ENCODE results near the gene NEK6.
A peak's percentile ranks its signal among the peaks of the same experiment; 100 is the strongest.

Gene NEK6

GRCh38 chr9:124296796-124297550, 39.2 kb downstream of the NEK6 start:
- DNase-seq (ENCODE audit: low spot score): no peak

DNA sequence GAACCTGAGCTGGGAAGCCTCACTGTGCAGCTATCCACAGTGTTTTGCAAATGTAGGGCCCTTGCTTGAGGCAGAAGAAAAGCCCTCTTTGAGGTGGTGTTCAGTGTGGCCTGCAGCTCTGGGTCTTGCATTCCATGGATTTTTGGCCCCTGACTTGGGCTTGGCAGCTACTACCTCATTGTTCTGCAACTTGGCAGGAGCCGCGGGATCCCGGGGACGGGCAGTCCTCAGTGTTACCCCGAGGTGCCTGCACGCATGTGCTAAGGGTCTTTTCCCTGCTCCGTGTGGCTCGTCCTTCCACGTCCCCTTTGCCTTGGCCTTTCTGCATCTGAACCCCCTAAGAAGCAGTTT, 39.8 kb downstream of the NEK6 start:
- DNase-seq (ENCODE audit: low spot score): no peak

DNA sequence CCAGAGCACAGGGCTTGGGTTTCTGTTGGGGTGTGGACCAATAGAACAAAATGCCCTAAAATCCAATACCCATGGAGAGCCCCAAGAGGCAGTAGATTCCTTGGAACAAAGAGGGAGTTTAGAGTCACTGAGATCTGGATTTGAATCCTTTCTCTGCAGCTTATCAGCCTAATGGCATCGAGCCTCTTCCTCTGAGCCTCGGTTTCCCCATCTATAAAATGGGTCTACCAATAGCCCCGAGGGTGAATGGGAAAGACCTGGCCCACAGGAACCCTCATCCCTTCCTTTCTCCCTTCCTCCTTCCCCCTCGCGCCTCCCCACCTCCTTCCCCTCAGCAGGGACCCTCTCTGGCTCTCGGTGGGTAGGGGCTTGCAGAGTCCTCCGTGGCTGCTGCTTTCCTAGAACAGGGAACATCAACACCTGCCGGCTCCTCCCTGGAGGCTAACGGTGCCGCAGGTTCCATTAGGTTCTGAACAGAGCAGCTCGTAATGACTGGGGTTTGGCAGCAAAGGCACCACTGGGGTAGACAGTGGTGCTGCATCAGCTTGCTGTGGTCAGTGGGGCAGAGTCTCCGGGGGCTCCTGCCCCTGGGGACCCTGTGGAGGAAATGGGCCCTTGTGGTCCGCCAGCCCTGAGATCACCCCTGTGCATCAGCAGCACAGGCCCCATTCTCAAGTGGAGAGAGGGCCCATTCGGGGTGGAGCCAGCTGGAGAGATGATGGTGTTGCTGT, 40.3 kb downstream of the NEK6 start:
- DNase-seq (ENCODE audit: low spot score): no peak

DNA sequence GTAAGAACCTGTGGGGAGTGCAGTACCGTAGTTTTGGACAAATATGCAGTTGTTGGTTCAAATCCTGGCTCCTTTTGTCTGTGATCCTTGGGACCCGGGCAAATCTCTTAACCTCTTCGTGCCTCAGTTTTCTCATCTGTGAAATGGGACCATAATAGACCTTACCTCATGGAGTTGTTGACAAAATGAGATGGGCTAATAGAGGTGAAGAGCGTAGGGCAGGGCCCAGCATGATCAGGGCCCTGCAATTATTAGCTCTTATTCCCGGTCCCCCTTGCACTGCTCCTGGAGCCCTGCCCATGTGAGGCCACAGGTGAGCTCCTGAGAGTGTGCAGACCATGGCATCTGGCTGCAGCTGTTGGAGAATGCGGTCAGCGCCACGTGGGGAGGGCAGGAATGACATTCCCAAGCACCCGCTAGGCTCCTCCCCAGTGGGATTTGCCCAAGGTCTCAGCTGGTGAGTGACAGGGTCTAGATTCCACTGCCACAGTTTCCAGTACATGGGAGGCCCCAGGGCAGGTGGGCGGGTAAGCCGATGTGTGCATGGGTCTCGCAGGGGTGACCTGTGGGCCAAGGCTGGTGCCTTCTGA, 41.0 kb downstream of the NEK6 start:
- no peak for DNase-seq (ENCODE audit: low spot score)

DNA sequence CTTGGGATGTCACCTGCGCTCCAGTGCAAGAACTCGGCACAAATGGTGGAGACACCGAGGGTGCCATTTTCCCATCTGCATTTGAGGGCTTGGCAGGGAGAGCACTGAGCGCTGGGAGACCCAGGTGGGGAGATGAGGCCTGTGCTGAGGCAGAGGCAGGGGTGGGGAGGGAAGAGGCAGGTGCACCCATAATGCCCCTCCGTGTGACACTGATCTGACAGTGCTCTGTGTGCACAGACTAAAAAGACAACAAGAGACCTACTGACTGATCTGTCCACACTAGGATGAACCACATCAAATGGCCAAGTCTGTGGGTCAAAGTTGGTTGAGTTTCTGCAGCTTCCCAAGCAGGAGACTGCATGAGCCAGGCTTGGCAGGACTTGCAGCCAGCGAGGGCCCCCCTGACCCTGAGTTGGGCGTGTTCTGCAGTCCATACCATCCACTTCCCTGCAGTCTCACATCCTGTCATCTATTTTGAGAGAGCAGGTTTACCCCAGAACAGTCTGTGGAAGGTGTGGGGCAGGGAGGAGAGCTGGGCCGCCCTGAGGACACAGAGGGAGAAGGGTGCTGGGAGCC, 41.9 kb downstream of the NEK6 start:
- DNase-seq (ENCODE audit: low spot score): no peak

- DNase-seq (ENCODE audit: low spot score): no peak
Measured at GRCh38 chr9:124300312-124300711, 42.6 kb downstream of the NEK6 start.

GRCh38 chr9:124302921-124303320, 45.2 kb downstream of the NEK6 start:
- no peak for DNase-seq (ENCODE audit: low spot score)

GRCh38 chr9:124303762-124304161, 46.0 kb downstream of the NEK6 start:
- DNase-seq (ENCODE audit: low spot score): no peak

- no peak for DNase-seq (ENCODE audit: low spot score)
Measured at GRCh38 chr9:124304285-124304684, 46.5 kb downstream of the NEK6 start.

DNA sequence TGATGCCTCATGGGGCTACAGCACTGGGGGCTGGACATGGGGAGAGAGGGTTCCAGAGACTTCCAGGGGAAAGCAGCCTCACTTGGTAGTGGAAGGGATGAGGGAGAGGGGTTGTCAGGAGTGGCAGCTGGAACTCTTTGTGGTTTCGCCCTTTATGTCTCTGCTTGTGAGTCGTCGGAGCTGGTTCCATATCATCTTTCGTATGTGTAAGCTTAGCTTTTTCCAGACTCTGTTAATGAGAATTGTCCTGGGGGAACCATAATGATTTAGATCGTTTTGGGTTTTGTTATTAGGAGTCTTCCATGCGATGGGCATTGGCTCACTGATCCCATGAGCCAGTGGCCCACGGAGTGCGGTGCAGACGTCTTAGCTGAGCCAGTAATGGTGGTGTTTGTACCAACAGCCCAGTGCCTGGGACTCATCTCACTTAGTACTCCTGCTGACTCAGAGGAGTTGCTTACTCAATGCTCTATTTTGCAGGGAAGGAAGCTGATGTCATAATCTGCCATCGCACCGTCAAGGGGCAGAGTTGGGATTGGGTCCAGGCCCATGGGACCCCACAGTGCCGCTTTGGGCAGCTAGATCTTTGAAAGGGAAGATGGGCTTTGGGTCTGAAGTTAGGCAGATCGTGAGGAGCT, 48.5 kb downstream of the NEK6 start:
- no peak for DNase-seq (ENCODE audit: low spot score)

- no peak for DNase-seq (ENCODE audit: low spot score)
Measured at GRCh38 chr9:124307379-124308030, 49.8 kb downstream of the NEK6 start.

- no peak for DNase-seq (ENCODE audit: low spot score)
Measured at GRCh38 chr9:124308606-124309491, 51.1 kb downstream of the NEK6 start.

DNA sequence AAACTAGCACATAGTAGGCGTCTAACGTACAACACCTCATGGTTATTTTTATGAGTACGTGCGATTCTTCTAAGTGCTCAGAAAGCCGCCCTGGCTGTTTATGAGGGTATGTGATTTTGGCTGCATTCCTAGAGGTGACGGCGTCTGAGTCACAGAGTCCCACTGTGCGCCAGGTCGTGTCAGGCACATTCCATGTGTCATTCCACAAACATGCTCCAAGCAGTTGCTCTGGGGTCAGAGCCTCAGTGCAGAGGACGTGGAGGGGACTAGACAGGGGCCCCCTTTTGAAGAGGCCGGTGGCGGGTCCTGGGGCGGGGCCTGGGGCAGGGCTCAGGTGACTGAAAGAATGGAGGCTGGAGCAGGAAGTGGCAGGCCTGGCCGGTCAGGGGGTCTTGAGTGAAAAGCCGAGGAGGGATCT, 51.9 kb downstream of the NEK6 start:
- no peak for DNase-seq (ENCODE audit: low spot score)

- no peak for DNase-seq (ENCODE audit: low spot score)
Measured at GRCh38 chr9:124311283-124311682, 53.5 kb downstream of the NEK6 start.

- no peak for DNase-seq (ENCODE audit: low spot score)
Measured at GRCh38 chr9:124312290-124313265, 54.8 kb downstream of the NEK6 start.

DNA sequence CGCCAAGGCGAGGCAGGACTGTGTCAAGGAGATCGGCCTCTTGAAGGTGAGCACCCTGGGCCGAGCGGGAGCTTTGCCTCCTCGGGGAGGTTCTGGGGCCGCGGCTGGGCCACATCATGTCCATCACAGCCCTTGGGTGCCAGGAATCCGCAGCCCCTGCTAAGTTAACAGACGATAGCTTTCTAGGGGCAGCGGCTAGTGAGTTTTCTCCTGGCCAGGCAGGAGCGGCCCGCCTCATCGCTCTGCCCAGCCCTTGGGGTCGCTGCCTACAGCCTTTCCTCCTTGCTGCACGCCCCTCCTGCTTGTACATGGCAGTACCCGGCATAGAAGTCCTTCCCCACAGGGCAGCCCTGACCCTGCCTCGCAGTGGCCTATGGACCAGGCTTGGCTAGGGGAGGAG, 56.2 kb downstream of the NEK6 start:
- no peak for DNase-seq (ENCODE audit: low spot score)

DNA sequence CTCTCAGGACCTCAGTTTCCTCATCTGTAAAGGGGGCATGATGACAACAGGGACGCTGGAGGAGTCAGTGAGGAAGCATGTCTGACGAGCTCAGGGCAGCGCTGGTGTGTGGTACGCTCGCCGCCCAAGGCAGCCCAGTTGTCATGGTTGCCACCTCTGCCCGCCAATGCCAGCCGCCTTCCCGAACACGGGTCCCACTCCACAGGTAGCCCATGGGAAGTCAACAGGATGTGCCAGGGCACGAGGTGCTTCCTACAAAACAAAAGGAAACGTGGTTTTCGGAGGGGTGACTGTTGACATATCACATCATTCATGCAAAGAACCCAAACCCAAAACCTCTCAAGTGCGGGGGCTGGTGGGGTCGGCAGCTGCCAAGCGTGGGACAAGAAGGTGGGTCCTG, 58.1 kb downstream of the NEK6 start:
- DNase-seq (ENCODE audit: low spot score): no peak

- peak; percentile 98 for DNase-seq (ENCODE audit: low spot score)
Measured at GRCh38 chr9:124320062-124320973, 62.6 kb downstream of the NEK6 start.

DNA sequence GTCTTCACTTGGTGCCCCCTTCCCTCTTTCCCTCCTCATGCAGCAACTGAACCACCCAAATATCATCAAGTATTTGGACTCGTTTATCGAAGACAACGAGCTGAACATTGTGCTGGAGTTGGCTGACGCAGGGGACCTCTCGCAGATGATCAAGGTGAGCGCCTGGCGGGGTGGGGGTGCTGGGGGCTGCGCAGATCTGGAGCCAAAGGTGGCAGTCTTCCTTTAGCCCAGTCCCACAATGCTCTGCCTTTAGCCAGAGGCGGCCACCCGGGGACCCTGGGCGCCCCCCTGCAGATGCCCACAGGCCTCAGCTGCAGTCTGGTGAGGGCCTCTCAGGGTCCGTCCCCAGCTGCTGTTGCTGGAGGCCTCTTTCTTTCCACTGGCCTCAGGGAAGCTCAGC, 63.7 kb downstream of the NEK6 start:
- no peak for DNase-seq (ENCODE audit: low spot score)

All from HuH-7 (cell line).